Ishikawa (cell line): ENCODE results near the gene NDUFA13.

ENCODE experiments used
- CEBPB ChIP-seq: IDR thresholded peaks from 2 replicates; pipeline ENCODE4 v1.6.1; 2012
- CREB1 ChIP-seq: IDR thresholded peaks from 2 replicates; pipeline ENCODE4 v1.6.1; 2012; ENCODE audit warnings: low read depth
- EGR1 ChIP-seq: IDR thresholded peaks from 2 replicates; pipeline ENCODE4 v1.6.1; 2012
- EP300 ChIP-seq: IDR thresholded peaks from 2 replicates; pipeline ENCODE4 v1.6.1; 2012; ENCODE audit warnings: borderline replicate concordance
- FOXM1 ChIP-seq: IDR thresholded peaks from 2 replicates; pipeline ENCODE4 v1.6.1; 2012; ENCODE audit warnings: low read depth, borderline replicate concordance
- NFIC ChIP-seq: IDR thresholded peaks from 2 replicates; pipeline ENCODE4 v1.6.1; 2012
- RAD21 ChIP-seq: IDR thresholded peaks from 2 replicates; pipeline ENCODE4 v1.6.1; 2012; ENCODE audit warnings: low read depth
- TAF1 ChIP-seq: IDR thresholded peaks from 2 replicates; pipeline ENCODE4 v1.6.1; 2012; ENCODE audit warnings: low read depth, mild to moderate bottlenecking
- TCF12 ChIP-seq: IDR thresholded peaks from 2 replicates; pipeline ENCODE4 v1.6.1; 2012; ENCODE audit warnings: low read depth
- TEAD4 ChIP-seq: IDR thresholded peaks from 2 replicates; pipeline ENCODE4 v1.6.1; 2012
- YY1 ChIP-seq: IDR thresholded peaks from 2 replicates; pipeline ENCODE4 v1.6.1; 2012; ENCODE audit warnings: low read depth
- TF ChIP-seq, protein P1 (sequence below): IDR thresholded peaks from 2 replicates; pipeline ENCODE4 v1.6.1; 2012; ENCODE audit warnings: low read depth, mild to moderate bottlenecking
- TF ChIP-seq, protein P2 (sequence below): IDR thresholded peaks from 2 replicates; pipeline ENCODE4 v1.6.1; 2012
- TF ChIP-seq, protein P3 (sequence below): IDR thresholded peaks from 2 replicates; pipeline ENCODE4 v1.6.1; 2012

NDUFA13 gene

DNA sequence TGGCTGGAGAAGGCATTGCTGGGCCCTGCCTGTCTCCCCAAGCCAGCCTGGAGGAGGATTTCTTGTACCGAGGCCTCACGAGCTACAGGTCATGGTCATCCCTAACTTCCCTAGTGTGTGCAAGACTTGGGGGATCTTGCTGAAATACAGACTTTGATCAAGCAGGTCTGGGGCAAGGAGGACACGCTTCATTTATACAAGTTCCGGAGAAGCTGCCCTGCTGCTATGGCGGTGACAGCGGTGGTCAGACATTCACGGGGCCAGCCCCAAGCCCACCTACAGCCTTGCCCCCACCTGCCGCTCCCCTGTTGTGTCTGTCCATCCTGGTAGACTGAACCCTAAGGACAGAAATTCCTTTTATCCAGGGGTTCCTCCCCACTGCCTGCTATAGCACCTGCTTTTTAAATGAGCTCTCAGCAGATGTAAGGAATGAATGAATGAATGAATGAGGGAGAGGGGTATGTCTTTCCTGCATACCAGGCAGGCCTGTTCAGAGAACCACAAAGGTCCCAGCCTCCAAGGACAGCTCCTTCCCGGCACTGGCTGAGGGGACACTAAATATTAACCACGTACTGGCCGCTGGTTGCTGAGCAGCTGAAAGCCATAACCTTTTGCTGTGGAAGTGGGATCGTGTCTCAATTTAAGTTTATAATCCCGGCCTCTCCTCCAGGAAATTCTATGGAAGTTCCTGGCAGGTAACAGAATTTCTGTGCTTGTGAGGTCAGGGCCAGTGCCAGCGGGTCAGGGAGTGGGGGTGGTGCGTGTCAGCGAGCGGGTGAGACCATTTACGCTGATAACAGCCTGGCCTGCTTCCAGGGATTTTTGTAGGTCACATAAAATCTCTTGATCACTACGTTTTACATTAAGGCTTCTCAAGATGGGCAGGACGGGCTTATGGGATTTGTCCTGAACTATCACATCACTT, 27.8 kb upstream of the NDUFA13 start:
- TF ChIP-seq, protein P1, sequence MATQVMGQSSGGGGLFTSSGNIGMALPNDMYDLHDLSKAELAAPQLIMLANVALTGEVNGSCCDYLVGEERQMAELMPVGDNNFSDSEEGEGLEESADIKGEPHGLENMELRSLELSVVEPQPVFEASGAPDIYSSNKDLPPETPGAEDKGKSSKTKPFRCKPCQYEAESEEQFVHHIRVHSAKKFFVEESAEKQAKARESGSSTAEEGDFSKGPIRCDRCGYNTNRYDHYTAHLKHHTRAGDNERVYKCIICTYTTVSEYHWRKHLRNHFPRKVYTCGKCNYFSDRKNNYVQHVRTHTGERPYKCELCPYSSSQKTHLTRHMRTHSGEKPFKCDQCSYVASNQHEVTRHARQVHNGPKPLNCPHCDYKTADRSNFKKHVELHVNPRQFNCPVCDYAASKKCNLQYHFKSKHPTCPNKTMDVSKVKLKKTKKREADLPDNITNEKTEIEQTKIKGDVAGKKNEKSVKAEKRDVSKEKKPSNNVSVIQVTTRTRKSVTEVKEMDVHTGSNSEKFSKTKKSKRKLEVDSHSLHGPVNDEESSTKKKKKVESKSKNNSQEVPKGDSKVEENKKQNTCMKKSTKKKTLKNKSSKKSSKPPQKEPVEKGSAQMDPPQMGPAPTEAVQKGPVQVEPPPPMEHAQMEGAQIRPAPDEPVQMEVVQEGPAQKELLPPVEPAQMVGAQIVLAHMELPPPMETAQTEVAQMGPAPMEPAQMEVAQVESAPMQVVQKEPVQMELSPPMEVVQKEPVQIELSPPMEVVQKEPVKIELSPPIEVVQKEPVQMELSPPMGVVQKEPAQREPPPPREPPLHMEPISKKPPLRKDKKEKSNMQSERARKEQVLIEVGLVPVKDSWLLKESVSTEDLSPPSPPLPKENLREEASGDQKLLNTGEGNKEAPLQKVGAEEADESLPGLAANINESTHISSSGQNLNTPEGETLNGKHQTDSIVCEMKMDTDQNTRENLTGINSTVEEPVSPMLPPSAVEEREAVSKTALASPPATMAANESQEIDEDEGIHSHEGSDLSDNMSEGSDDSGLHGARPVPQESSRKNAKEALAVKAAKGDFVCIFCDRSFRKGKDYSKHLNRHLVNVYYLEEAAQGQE: no peak

DNA sequence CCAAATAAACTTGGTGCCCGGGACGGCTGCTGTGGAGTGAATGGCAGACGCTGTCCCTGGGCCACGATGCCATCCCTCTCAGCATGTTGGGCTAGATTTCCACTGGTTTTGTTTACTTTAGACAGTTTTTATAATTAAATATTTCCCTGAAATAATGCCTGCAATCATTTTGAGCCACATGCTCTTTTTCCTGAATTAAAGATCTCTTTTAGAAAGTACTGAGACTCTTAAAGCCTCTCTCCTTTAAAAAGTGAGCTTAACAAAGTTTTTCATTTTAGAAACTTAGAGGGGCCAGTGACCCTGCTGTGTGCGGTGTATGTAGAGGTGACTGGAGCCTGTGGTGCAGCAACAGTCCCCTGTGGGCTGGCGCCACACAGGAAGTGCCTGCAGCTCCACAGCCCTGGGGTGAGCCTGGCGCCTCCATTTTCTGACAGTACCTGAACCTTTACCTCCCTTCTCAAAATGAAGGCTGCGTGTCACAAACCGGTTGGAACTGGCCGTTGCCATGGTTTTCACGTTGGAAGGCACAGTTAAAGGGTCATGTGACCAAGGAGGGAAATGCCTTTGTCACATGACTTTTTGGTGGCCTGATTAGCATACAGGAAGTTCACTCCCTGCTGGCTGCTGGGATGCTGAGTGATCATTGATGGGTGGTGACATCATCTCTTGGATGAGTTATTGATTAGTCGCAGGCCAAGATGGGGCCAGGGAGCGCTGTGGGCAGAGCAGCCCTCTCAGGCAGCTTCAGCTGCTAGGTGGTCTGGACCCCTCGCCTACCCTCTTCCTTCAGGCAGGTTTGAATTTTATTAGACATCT, 26.9 kb upstream of the NDUFA13 start:
- peak; percentile 65 for TF ChIP-seq TEAD4
- TF ChIP-seq, protein P2, sequence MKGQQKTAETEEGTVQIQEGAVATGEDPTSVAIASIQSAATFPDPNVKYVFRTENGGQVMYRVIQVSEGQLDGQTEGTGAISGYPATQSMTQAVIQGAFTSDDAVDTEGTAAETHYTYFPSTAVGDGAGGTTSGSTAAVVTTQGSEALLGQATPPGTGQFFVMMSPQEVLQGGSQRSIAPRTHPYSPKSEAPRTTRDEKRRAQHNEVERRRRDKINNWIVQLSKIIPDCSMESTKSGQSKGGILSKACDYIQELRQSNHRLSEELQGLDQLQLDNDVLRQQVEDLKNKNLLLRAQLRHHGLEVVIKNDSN: peak; percentile 96
- TF ChIP-seq TAF1: no peak
- TF ChIP-seq, protein P1: no peak
- TF ChIP-seq YY1: peak; percentile 91
- TF ChIP-seq, protein P3, sequence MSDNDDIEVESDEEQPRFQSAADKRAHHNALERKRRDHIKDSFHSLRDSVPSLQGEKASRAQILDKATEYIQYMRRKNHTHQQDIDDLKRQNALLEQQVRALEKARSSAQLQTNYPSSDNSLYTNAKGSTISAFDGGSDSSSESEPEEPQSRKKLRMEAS: 0 out of 2 replicates have a peak, but pooled peaks have one; percentile 24
- no peak for TF ChIP-seq NFIC

DNA sequence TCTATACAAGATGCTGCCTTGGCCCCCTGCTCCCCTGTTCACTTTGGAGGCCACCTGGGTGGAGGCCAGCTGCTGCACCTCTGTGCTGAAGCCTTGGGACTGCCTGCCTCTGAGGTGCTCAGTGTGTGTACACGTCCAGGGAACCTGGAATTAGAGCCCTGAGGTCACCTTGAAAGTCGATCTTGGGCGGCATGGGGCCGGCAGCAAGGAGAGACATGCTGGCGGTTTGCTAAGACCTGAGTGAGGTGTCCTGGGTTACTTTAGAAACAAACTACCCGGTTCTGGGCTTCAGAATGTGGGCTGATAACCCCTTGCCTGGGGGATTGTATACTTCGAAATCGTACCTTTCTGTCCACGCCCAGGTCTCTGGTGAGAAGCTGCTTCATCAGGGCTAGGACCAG, 26.2 kb upstream of the NDUFA13 start:
- TF ChIP-seq CREB1 (no peak), CEBPB (no peak), EP300 (no peak), RAD21 (no peak), FOXM1 (no peak)

DNA sequence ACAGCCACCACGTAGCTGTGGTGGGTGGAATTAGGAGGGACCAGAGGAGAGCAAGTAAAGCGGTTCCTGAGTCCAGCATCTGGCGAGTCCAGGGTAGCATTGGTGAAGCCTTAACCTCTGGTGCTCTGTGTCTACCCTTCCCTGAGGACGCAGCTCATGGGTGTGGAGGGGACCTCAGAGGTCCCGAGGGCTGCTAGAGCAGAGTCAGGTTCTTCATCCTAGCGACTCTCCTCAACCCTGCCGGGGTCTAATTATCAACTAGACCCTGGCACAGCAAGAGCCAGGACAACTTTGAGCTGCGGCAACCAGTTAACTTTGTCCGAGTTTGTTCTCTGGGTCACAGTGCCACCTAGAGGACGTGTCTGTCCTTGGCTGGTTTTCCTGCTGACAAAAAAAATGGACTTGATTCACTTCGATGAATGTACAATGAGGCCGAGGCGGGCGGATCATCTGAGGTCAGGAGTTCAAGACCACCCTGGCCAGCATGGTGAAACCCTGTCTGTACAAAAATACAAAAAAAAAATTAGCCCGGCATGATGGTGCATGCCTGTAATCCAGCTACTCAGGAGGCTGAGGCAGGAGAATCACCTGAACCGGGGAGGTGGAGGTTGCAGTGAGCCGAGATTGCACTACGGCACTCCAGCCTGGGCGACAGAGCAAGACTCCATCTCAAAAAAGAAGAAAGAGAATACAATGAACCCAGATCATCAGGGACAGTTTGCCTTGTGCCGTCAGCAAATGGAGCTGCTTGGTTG, 25.6 kb upstream of the NDUFA13 start:
- TF ChIP-seq FOXM1 (no peak), CEBPB (no peak), RAD21 (peak; percentile 88), TCF12 (no peak), EGR1 (no peak)
- TF ChIP-seq, protein P2: no peak

DNA sequence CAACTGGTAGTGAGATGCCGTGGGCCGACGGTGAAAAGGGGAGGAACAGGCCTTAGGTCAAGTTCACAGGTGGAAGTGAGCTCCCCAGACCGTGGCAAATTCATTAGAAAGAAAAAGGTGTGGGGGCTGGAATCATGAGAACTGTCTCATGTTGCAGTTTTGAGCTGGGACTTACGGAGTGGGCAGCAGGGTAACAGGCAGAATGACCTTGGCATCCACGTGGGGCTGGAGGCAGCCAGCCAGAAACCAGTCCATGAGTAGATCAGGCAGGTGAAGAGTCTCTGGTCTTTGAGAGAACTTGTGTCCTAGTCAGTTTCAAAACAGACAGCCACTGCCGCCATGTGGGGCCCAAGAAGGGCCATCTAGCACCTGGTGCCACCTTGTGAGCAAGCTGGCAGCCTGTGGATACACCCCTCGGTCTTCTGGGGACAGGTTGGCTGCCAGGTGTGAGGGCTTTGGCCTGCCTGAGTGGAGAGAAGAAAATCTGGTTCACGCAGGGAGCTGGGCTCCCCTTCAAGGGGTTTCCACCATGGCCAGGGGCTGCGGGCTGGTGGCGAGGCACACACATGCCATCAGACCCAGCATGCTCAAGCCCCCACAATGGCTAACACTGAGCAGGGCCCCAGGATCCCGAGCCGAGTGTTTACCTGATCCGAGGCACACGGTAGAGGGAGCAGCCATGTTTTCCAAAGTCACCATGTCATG, 24.6 kb upstream of the NDUFA13 start:
- TF ChIP-seq TAF1 (no peak), TCF12 (no peak), RAD21 (no peak), EGR1 (no peak), EP300 (no peak)
- TF ChIP-seq, protein P2: no peak
